Type B pancreatic cell (in vitro differentiated cells): Measurements from ENCODE around the gene FAT1. TPM values are rescaled to one million over a fixed set of nuclear protein-coding genes. Genes with fewer than 3 reads are reported as not detected.
A peak's percentile ranks its signal among the peaks of the same experiment; 100 is the strongest.

Source experiments
- DNase-seq: peaks from one replicate; pipeline ENCODE4 v3.0.0; 2021; ENCODE audit warnings: mixed read lengths; ENCODE audit not compliant: unreplicated experiment; ENCODE audit errors: extremely low spot score
- H3K27ac Mint-ChIP-seq: 2 replicates; pipeline ENCODE4 v1.8.0; 2021; ENCODE audit warnings: mild to moderate bottlenecking, mixed read lengths
- H3K27me3 Mint-ChIP-seq: 2 replicates; pipeline ENCODE4 v1.8.0; 2021; ENCODE audit warnings: mixed read lengths
- H3K36me3 Mint-ChIP-seq: 2 replicates; pipeline ENCODE4 v1.8.0; 2021; ENCODE audit warnings: mixed read lengths
- H3K4me1 Mint-ChIP-seq: one replicate; pipeline ENCODE4 v1.8.0; 2021; ENCODE audit warnings: mixed read lengths; ENCODE audit not compliant: unreplicated experiment
- H3K4me3 Mint-ChIP-seq: 2 replicates; pipeline ENCODE4 v1.8.0; 2021; ENCODE audit warnings: mild to moderate bottlenecking, mixed read lengths
- H3K9me3 Mint-ChIP-seq: 2 replicates; pipeline ENCODE4 v1.8.0; 2021; ENCODE audit warnings: mixed read lengths
- CTCF ChIP-seq: fragments of 200-600 bp; sonication (generic); conservative IDR thresholded peaks from 2 replicates; pipeline ENCODE4 v1.5.0; 2021; ENCODE audit warnings: antibody characterized with exemption, mild to moderate bottlenecking
- total RNA-seq: library from RNA; stranded (reverse); gene quantifications from 2 replicates; pipeline ENCODE4 v1.2.1, GENCODE V29; 2021; ENCODE audit warnings: low replicate concordance

FAT1 gene
- total RNA-seq, 1 donor from 2014 or later, result 197 TPM

- H3K4me3 Mint-ChIP-seq, result peak overlapping the region; percentile 94
Observed at GRCh38 chr4:186727169-186727976, 3.7 kb upstream of the FAT1 start.

GRCh38 chr4:186726426-186727168 is 2.9 kb upstream of the FAT1 start:
- no peak for TF ChIP-seq CTCF
- Mint-ChIP-seq H3K36me3 (no peaks in the 10 kb centered on the region), H3K4me3 (peak overlapping the region; percentile 100), H3K4me1 (peaks cover 15% of the 10 kb centered on the region), H3K9me3 (no peaks in the 10 kb centered on the region), H3K27ac (peak overlapping the region; percentile 98), H3K27me3 (peaks cover 6% of the 10 kb centered on the region)
- DNase-seq, result peak; percentile 90

More at GRCh38 chr4:186727169-186727976, 3.7 kb upstream of the FAT1 start:
- no peaks in the 10 kb centered on the region for H3K9me3 Mint-ChIP-seq
- peaks cover 6% of the 10 kb centered on the region for H3K27me3 Mint-ChIP-seq
- no peak for TF ChIP-seq CTCF
- H3K36me3 Mint-ChIP-seq, result peaks cover under 1% of the 10 kb centered on the region
- H3K4me1 Mint-ChIP-seq, result peaks cover 11% of the 10 kb centered on the region
- peak overlapping the region; percentile 96 for H3K27ac Mint-ChIP-seq
- no peak for DNase-seq

- Mint-ChIP-seq H3K9me3 (no peaks in the 10 kb centered on the region), H3K4me1 (peaks cover 15% of the 10 kb centered on the region), H3K4me3 (peak overlapping the region; percentile 100), H3K36me3 (no peaks in the 10 kb centered on the region), H3K27ac (peak overlapping the region; percentile 98), H3K27me3 (peaks cover 6% of the 10 kb centered on the region)
- peak; percentile 79 for DNase-seq
- peak; percentile 71 for TF ChIP-seq CTCF
Observed at GRCh38 chr4:186725469-186726425, 2.1 kb upstream of the FAT1 start.

- TF ChIP-seq CTCF, result no peak
- Mint-ChIP-seq H3K4me1 (peaks cover 15% of the 10 kb centered on the region), H3K9me3 (no peaks in the 10 kb centered on the region), H3K27ac (peak overlapping the region; percentile 98), H3K4me3 (peak overlapping the region; percentile 100), H3K36me3 (no peaks in the 10 kb centered on the region), H3K27me3 (peaks cover 6% of the 10 kb centered on the region)
- DNase-seq, result no peak
Observed at GRCh38 chr4:186724864-186725468, 1.3 kb upstream of the FAT1 start.
